GM21367 (cell line): ENCODE measurements around the gene SMIM12.

Experiments
- ATAC-seq: cut with Tn5 transposase; IDR thresholded peaks from one replicate; pipeline ENCODE4 v1.9.1; 2021; ENCODE audit not compliant: unreplicated experiment

SMIM12 gene

DNA sequence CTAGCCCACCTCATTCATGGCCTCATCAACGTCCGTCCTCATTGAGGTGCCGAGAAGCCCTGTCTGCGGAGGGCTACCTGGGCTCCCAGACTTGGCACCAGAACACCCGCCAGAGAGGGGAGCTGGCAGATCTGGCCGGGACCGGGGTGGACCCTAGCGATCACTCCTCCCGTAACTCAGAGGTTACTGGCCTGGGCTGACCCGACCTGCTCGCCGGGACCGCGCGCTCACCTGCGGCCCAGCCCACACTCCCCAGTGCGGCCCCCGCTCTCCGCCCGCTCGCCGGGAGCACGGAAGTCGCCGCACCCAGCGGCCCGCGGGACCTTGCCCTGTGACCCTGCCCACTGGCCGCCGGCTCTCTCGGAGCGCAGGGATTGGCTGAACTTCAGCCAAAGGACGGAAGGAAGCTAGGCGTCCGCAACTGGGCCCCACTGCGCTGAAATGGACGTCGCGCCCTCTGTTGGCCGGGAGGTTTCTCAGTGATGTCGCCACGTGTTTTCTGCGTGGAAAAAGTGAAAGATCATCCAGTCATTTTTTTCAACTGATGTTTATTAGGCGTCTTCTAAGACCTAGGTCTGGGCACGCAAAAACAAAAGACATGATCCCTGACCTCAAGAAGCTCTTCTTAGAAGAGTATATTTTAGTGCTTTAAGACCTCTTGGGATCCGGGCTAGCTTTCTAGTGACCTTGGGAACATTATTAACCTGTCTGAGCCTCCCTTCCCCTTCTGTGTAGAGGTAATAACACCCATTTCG lies at the start of gene SMIM12:
Gene SMIM12 (minus strand): TSS at position 304 of the 755 bp plus-strand sequence. CDS start 3,772 bp downstream, outside the sequence.
- ATAC-seq, result peak; percentile 91

GRCh38 chr1:34908369-34908768 lies 48.8 kb upstream of the SMIM12 start:
- no peak for ATAC-seq

DNA sequence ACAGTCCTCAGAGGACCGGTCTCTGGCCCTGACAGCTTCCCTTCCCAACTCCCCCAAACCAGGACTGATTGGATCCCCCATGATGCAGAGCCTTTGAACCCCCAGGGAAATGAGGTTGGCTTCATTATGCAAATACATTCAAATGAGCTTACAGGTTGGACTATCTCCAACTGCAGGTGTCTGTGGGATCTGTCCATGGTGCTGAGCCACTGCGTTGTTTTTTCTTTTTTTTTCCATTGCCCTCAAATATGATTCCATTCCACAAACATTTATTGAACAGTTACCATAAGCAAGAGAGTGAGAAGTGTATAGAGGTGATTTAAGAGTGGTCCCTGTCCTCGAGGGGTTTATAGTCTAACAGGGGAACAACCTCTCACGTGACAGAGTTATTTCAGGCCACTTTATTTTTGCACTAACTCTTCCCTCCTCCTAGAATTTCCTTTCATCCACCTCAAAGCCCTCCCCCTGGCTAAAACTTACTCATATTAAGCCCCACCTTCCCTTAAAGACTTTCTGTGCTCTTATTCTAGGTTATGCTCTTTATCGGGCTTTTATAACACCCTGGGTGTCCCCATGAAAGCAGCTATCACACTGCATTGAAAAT lies 48.0 kb upstream of the SMIM12 start:
- no peak for ATAC-seq

DNA sequence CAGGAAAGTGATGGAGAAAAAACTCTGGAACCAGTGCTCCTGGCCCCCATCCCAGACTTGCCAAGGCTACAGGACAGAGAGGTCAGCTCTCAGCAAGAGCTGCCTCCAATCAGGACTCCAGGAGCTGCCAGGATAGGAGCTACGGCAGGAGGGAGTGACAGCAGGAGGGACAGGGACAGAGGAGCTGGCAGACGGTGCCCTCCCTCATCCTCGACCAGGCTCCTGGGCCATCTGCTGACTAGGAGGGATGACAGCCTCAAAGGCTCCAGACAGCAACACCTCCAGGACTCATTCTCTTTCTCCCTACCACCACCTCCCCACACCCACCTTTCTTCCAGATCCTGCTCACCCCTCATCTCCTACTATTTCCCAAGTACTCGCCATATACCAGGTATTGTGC lies 47.2 kb upstream of the SMIM12 start:
- ATAC-seq, result no peak

DNA sequence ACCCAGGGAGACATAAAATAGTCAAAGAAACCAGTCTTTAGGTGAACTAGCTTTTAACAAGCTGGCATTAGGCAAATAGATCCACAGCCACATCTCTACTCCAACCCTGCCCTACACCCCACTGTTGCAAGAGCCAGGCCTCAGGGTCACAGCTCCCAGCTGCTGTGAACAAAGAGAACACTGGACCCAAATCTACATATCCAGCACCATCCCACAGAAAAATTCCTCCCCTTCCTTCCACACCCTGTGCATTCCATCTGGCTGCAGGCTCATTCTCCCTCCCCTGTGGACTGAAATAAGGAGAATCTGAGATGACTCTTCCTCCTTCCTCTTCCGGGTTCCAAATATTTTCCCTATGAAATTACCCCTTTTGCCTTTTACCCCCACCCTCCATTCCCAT lies 46.7 kb upstream of the SMIM12 start:
- ATAC-seq, result no peak

DNA sequence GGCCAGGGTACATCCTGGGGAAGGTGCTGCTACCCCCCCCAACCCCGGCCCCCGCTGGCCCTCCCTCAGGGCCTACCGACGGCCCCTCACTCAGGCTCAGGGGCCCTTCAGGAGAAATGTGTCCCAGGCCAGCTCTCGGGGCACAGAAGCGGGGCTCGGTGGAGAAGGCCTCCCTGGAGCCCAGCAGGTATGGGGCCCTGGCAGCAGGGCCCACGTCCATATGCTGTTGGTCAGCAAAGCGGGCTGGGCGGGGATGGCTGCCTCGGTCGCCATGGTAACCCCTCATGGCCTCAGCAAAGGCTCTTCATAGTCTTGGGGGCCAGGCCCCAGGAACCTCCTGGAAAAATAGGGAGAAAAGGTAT lies 45.5 kb upstream of the SMIM12 start:
- no peak for ATAC-seq

DNA sequence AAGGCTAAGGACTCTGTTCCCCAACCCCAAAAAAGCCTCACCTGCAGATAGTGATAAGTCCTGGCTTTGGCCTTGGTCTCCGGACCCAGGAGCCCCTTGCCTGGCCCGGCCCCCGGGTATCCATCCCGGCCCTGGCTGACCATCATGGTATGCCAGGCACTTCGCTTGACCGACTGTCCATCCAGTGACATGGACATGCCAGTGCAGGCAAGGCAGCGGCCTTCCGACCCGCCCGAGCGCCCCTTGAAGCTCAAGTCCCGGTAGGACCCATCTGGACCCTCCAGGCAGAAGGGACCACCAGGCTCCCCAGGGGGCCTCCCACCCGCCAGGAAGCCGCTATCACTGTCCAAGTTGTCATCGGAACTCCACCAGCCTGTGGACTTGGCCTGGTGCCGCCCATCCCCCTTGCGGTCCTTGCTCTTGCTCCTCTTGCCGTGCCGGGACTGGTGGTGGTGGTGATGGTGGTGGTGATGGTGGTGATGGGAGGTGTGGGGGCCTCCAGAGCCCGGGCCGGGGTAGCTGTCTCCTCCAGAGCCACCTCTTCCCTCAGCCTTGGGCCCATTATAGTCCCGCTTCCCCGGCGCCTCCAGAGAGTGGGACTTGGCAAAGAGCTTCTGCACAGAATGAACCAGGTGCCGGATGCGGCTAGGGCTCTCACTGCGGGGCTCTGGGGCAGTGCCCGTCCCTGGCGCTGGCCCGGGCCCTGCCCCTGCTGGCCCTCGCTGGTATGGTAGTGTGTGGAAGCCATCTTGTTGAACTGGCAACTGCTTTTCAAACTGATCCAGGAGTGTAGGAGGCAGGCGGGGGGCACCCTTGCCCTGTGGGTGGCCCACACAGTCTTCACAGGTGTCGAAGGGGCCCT lies 44.9 kb upstream of the SMIM12 start:
- no peak for ATAC-seq

- no peak for ATAC-seq
Measured at GRCh38 chr1:34901919-34902318, 42.4 kb upstream of the SMIM12 start.

GRCh38 chr1:34900775-34901502 lies 41.4 kb upstream of the SMIM12 start:
- ATAC-seq, result no peak

DNA sequence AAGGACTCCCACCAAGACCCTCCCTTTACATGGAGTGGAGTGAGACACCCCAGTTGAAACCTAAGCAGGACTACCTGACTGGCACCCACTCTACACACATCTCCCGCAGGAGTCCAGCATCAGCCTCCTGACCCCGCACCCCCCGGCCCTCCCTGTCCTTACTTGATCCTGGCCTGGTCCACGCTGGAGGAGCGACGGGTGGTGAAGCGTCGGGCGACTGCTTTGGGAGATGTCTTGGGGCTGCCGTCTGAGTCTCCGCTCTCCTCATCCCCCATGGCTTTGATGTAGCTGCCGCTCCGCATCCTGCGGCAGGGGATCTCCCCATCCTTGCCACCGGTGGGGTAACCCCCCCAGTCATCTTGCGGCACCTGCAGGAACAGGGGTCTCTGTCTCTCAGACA lies 40.4 kb upstream of the SMIM12 start:
- ATAC-seq, result no peak

DNA sequence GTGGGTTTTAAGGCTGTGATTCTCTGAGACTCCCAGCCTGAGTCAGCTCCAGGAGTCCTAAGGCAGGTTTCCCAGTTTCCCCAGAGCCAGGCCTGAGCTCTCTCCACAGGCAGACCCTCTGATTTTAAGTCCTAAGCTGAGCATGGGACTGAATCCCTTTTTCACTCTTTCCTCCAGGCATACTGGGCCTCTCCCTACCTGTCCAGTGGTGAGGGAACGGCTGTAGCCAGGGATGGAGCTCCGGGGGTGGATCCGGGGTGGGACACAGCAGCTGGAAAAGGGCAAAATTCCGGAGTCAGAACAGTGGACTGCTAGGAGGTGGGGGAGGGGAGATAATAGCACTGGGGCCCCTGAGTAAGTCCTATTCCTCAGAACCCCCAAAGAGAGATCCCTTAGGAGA lies 39.9 kb upstream of the SMIM12 start:
- ATAC-seq, result no peak

DNA sequence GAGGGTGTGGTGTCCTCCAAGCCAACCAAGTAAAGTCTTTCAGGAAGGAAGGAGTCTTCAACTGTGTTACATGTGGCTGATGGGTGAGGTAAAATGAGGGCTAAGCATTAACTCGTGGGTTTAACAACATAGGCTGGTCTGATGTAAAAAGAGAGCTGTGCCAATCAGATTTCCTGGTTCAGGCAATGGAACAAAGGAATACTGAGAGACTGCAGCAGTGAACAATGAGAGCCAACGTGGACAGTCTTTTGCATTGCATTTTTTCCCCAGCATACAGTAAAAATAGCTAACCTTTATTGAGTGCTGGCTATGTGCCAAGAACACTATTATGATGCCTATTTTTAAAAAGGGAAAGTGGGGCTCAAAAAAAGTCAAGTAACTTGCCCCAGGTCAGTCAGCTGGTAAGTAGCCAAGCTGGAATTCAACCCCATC lies 38.8 kb upstream of the SMIM12 start:
- ATAC-seq, result no peak

GRCh38 chr1:34896612-34897011 lies 37.1 kb upstream of the SMIM12 start:
- no peak for ATAC-seq

DNA sequence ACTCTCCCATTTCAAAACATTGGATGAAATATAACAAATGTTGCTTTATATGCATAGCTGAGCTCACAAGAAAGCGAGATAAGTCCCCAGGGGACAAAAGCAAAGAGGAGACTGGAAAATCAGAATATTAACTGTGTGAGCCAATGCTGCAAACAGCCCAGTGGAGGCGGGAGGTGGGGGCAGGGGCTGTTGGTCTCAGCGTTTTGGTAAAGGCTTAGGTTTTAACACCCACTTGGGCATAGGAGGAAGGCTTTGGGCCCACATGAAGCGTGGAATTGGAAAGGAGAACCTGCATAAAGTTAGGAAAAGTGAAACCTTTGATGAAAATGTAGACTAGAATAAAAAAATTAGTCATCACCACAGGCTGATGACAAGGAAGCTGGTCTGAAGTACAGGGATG lies 30.2 kb upstream of the SMIM12 start:
- no peak for ATAC-seq

- ATAC-seq, result no peak
Measured at GRCh38 chr1:34887593-34887992, 28.0 kb upstream of the SMIM12 start.

- no peak for ATAC-seq
Measured at GRCh38 chr1:34885405-34886247, 26.1 kb upstream of the SMIM12 start.

- ATAC-seq, result no peak
Measured at GRCh38 chr1:34884961-34885360, 25.4 kb upstream of the SMIM12 start.

DNA sequence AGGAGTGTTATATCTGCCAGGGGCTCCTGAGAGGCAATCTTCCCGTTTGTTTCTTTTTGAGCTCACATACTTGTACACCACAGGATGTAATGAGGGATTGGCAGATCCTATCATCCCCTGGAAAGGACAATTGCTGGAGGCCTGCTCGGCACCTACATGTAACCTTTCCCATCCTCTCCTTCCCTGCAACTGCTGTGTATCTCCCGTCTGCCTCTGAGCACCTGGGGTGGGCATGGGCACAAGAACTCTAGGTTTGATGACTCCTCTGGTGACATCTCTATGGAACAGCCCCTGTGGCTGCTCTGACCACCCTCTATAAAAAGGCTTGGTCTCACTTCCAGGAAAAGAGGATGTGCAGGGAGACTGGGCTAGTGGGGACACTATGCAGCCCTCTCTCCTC lies 25.0 kb upstream of the SMIM12 start:
- ATAC-seq, result no peak

DNA sequence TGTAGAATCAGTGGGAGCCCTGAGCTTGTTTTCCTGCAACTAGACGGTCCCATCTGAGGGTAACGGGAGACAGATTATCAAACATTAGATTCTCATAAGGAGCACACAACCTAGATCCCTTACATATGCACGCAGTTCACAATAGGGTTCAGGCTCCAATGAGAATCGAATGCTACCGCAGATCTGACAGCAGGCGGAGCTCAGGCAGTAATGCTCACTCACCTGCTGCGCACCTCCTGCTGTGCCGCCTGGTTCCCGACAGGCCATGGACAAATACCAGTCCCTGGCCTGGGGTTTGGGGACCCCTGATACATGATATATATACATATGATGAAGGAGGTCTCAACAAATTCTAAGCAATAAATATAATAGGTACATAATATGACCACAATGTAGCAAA lies 19.7 kb upstream of the SMIM12 start:
- no peak for ATAC-seq

DNA sequence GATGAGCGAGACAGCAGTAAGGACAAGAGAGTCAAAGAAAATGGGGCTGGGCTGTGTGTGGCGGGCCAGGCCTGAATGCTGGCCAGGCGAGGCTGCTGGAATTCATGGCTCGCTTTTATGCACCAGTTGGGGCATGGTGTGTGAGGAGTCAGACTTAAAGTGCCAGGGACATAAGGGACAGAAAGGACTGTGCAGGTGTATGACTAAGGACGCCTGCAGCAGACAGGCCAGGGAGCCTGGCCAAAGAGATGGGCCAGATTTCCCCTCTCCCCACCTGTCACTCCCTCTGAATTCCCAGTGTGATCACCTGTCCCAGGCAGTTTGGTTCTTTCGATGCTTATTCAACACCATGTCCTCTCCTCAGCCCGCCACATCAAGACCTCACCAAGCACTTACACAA lies 16.9 kb upstream of the SMIM12 start:
- no peak for ATAC-seq
